HK-2 (cell line): ENCODE measurements around the gene DEXI.

Source experiments
- DNase-seq: peaks from one replicate; pipeline ENCODE4 v3.0.0-alpha.2; 2018; ENCODE audit not compliant: unreplicated experiment

The DEXI gene

DNA sequence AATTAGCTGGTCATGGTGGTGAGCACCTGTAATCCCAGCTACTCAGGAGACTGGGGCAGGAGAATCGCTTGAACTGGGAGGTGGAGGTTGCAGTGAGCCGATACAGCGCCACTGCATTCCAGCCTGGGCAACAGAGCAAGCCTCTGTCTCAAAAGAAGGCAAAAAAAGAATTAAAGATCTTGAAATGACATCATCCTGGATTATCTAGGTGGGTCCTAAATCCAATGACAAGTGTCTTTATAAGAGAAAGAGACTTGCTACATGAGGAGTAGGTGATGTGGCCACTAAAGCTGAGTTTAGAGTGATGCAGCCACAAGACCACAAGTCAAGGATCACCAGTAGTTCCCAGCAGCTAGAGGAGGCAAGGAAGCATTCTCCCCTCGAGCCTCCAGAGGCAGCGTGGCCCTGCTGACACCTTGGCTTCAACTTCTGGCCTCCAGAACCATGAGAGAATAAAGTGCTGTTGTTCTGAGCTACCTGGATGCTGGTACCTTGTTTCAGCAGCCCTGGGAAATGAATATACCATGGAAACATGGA, 49.4 kb downstream of the DEXI start:
- DNase-seq = no peak

GRCh38 chr16:10889855-10890254, 52.4 kb downstream of the DEXI start:
- DNase-seq = no peak

- DNase-seq = no peak
Measured at GRCh38 chr16:10888320-10888937, 53.8 kb downstream of the DEXI start.

GRCh38 chr16:10885246-10885645, 57.0 kb downstream of the DEXI start:
- DNase-seq = no peak

DNA sequence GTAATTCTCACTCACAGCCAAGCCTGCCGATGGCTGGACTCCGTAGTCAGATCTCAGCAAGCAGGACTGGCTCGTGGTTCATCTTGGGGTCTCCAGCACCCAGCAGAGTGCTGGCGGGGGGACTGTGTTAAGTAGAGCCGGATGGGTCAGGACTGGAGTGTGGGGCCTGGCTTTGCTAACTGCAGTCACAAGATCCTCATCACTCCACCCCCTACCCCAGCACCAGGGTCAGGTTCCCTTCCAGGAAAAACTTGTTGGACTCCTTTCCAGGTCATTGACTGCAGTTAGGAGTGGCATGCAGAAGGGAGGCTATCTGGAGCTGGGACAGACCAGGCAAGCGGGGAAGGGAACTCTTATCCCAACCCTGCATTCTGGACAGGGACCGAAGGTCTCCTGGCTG, 59.3 kb downstream of the DEXI start:
- DNase-seq = no peak

DNA sequence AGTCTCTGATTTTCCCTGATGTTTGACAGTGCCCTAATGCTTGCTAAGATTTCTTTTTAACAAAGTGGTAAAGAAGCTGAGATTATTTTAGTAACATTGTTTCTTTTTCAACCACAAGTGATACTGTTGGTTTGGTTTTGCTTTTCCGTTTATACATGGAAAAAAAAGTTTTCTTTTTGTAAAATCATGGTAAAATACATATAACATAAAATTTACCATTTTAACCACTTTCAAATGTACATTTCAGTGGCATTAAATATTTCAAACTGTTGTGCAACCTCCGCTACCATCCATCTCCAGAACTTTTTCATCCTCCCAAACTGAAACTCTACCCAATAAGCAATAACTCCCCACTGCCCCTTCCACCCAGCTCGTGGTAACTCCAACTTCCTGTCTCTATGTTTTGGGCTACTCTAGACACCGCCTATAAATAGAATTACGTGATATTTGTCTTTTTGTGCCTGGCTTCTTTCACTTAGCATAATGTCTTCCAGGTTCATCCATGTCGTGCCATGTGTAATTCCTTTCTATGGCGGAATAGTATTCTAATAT, 60.7 kb downstream of the DEXI start:
- no peak for DNase-seq

- DNase-seq = no peak
Measured at GRCh38 chr16:10880594-10881452, 61.4 kb downstream of the DEXI start.

DNA sequence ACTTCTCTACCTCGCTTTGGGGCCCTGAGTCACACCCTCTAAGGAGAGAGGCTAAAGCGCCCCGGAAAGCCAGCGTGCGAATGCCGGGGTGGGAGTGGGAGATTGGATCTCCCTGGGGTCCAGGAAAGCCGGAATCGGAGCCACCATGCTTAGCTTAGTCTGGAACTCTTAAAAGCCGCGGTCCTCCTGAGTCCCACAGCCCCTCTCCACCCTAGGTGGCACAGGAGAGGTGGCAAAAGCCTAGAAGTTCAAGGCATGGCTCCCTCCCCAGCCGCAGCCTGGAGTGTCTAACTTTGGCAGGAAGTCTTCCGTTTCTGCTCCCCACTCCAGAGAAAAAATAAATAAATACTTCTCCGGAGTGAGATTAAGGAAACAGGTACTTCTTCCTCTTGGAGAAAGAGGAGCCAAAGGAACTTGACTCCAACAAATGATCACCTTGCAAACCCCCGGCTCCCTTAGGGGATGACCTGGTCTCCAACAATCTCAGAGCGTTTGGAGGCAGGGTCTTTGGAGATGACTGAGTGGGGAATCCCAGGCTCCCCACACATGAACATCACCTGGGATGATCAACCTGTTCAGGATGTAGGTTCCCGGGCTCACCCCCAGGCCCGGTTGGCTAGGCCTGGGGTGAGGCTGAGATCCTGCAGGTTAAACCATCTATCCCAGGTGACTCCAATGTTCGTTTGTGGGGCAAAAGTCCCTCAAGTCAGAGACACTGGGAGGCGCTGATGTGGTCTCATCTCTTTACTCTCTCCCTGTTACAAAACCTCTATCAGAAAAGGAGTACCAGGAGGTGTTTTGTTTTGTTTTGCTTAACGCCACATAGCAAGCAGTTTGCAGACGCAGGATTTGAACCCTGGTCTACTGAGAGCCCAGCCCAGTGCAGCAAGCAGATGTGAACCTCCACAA, 62.3 kb downstream of the DEXI start:
- DNase-seq = no peak
